Skeletal muscle satellite cell (primary cell): Measurements from ENCODE around the gene CDK11A.

Experiments used
- H3K27me3 ChIP-seq: 2 replicates; pipeline ENCODE4 v1.7.0; 2013; ENCODE audit warnings: low read length; ENCODE audit not compliant: control insufficient read depth, insufficient read depth
- H3K36me3 ChIP-seq: 2 replicates; pipeline ENCODE4 v1.7.0; 2013; ENCODE audit warnings: mild to moderate bottlenecking, control low read depth, low read length; ENCODE audit not compliant: insufficient read depth
- H3K4me1 ChIP-seq: 2 replicates; pipeline ENCODE4 v1.7.0; 2013; ENCODE audit warnings: low read length; ENCODE audit not compliant: control insufficient read depth, insufficient read depth
- H3K4me2 ChIP-seq: 2 replicates; pipeline ENCODE4 v1.7.0; 2013; ENCODE audit warnings: mild to moderate bottlenecking, low read length
- H3K4me3 ChIP-seq: 2 replicates; pipeline ENCODE4 v1.7.0; 2013; ENCODE audit warnings: low read length
- H3K9ac ChIP-seq: 2 replicates; pipeline ENCODE4 v1.7.0; 2013; ENCODE audit warnings: mild to moderate bottlenecking, low read depth, low read length, moderate library complexity
- H3K9me3 ChIP-seq: replicated peaks from 2 replicates; pipeline ENCODE4 v1.7.0; 2013; ENCODE audit warnings: mild to moderate bottlenecking, control low read depth, low read length

Gene CDK11A

GRCh38 chr1:1759456-1760344 is 35.5 kb upstream of the CDK11A start:
- Histone ChIP-seq H3K27me3 (no peaks in the 10 kb centered on the region), H3K4me3 (no peak overlapping the region)

GRCh38 chr1:1758692-1759455 is 34.7 kb upstream of the CDK11A start:
- Histone ChIP-seq H3K27me3 (no peaks in the 10 kb centered on the region), H3K4me3 (no peak overlapping the region), H3K4me1 (peaks cover 6% of the 10 kb centered on the region), H3K4me2 (no peak overlapping the region), H3K9me3 (no peaks in the 10 kb centered on the region), H3K9ac (no peak overlapping the region), H3K36me3 (peaks cover 64% of the 10 kb centered on the region)

More at GRCh38 chr1:1759456-1760344, 35.5 kb upstream of the CDK11A start:
- Histone ChIP-seq H3K4me1 (peaks cover 5% of the 10 kb centered on the region), H3K36me3 (peaks cover 63% of the 10 kb centered on the region), H3K9ac (no peak overlapping the region), H3K4me2 (no peak overlapping the region), H3K9me3 (no peaks in the 10 kb centered on the region)

DNA sequence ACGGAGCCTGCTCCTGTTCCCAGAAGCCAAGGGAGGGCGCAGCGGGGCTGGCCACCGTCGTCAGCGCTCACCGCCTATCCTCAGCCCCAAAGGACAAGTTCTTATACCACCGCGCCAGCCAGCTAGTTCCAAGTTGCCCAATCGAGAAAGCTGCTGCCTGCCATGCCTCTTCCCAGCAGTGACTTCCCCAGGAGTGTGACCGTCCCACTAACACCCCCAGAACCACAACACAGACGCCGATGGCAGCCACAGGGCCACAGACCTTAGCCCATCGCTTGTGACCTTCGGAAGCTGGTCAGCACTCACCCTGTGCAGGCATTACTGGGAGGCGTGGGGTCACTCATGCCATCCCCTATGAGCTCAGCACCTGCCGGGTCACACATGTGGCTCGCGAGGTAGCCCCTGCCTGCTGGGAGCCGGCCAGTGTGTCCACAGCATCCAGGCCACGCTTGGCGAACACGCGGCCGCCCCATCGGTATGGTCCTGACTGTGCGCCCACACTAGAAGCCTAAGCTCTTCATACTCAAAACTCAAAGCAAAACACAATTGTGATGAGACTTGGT is 34.0 kb upstream of the CDK11A start:
- Histone ChIP-seq H3K4me2 (no peak overlapping the region), H3K9me3 (no peaks in the 10 kb centered on the region), H3K36me3 (peaks cover 65% of the 10 kb centered on the region), H3K9ac (no peak overlapping the region), H3K27me3 (no peaks in the 10 kb centered on the region), H3K4me1 (peaks cover 11% of the 10 kb centered on the region), H3K4me3 (no peak overlapping the region)

GRCh38 chr1:1757422-1758058 is 33.4 kb upstream of the CDK11A start:
- Histone ChIP-seq H3K9ac (no peak overlapping the region), H3K4me3 (no peak overlapping the region), H3K27me3 (no peaks in the 10 kb centered on the region), H3K4me2 (no peak overlapping the region), H3K36me3 (peaks cover 65% of the 10 kb centered on the region), H3K9me3 (no peaks in the 10 kb centered on the region), H3K4me1 (peaks cover 11% of the 10 kb centered on the region)

GRCh38 chr1:1756661-1757421 is 32.7 kb upstream of the CDK11A start:
- Histone ChIP-seq H3K4me1 (peaks cover 11% of the 10 kb centered on the region), H3K4me3 (no peak overlapping the region), H3K9ac (no peak overlapping the region), H3K4me2 (no peak overlapping the region), H3K36me3 (peaks cover 63% of the 10 kb centered on the region), H3K9me3 (no peaks in the 10 kb centered on the region), H3K27me3 (no peaks in the 10 kb centered on the region)

- no peak overlapping the region for H3K4me2 ChIP-seq
- H3K9ac ChIP-seq, result no peak overlapping the region
- no peak overlapping the region for H3K4me3 ChIP-seq
- H3K4me1 ChIP-seq, result peaks cover 11% of the 10 kb centered on the region
- no peaks in the 10 kb centered on the region for H3K27me3 ChIP-seq
- H3K9me3 ChIP-seq, result no peaks in the 10 kb centered on the region
- H3K36me3 ChIP-seq, result peaks cover 61% of the 10 kb centered on the region
Measured at GRCh38 chr1:1755852-1756251, 31.7 kb upstream of the CDK11A start.

DNA sequence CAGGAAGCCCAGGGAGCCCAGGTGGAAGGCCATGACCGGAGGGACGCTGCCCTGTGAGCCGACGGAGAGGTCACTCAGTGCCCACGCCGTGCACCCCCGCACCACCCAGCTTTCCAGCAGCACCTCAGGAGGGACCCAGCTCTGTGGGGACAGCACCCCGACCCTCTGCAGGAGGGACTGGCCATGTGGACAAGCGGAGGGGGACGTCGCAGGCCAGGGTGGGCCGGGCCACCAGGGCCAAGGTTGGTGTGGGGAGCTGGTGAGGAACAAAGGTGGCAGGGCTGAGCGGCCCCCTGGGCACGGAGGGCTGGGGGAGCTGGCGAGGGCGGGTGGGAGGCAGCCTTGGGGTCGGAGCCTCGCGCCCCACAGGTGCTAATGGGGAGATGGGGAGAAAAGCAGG is 31.3 kb upstream of the CDK11A start:
- no peak overlapping the region for H3K4me3 ChIP-seq
- H3K36me3 ChIP-seq, result peaks cover 56% of the 10 kb centered on the region

GRCh38 chr1:1754051-1754815 is 30.1 kb upstream of the CDK11A start:
- Histone ChIP-seq H3K9ac (no peak overlapping the region), H3K4me2 (no peak overlapping the region), H3K9me3 (no peaks in the 10 kb centered on the region), H3K27me3 (no peaks in the 10 kb centered on the region), H3K36me3 (peaks cover 45% of the 10 kb centered on the region), H3K4me3 (no peak overlapping the region), H3K4me1 (peaks cover 11% of the 10 kb centered on the region)

More for the DNA sequence above, 31.3 kb upstream of the CDK11A start:
- Histone ChIP-seq H3K27me3 (no peaks in the 10 kb centered on the region), H3K4me2 (no peak overlapping the region), H3K9me3 (no peaks in the 10 kb centered on the region), H3K9ac (no peak overlapping the region), H3K4me1 (peaks cover 11% of the 10 kb centered on the region)

GRCh38 chr1:1753607-1754005 is 29.4 kb upstream of the CDK11A start:
- H3K4me3 ChIP-seq, result no peak overlapping the region
- no peaks in the 10 kb centered on the region for H3K27me3 ChIP-seq
- H3K9ac ChIP-seq, result no peak overlapping the region
- no peak overlapping the region for H3K4me2 ChIP-seq
- no peaks in the 10 kb centered on the region for H3K9me3 ChIP-seq
- H3K4me1 ChIP-seq, result peaks cover 5% of the 10 kb centered on the region
- peaks cover 45% of the 10 kb centered on the region for H3K36me3 ChIP-seq
